SIG-M5 (cell line): ENCODE data around the gene KCNQ1.

Source experiments
- DNase-seq: peaks from one replicate; lab custom pipeline; 2025; lab: John Stamatoyannopoulos, UW

The KCNQ1 gene

DNA sequence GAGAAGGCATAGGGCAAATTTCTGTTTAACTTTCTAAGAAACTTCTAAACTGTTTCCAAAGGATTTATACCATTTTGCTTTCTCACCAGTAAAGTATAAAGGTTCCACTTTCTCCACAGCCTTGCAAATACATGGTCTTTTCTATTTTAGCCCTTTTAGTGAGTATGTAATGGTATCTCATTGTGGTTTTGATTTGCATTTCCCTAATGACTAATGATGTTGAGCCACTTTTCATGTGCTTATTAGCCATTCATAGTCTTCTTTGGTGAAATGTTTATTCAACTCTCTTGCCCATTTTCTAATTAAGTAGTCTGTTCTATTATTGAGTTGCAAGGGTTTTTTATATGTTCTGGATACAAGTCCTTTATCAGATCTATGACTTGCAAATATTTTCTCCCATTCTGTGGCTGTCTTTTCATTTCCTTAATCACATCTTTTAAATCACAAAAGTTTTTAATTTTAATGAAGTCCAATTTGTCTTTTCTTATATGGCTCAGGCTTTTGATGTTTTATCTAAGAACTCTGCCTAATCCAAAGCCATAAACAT lies 338.8 kb downstream of the KCNQ1 start:
- no peak for DNase-seq

DNA sequence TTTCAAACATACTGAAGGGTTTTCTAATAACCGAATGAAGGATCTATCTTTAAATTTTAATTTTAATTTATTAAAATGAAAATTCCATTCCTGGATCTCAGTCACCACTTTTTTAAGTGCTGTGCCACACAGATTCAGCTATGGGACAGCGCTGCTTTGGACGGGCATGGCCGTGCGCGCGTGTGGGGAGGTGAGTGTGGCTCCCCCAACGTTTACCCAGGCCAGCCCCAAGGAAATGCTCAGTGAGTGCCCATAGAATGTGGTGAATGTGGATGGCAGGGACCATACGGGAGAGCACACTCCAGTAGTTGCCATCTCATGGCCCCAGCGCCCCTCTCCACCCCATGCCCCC lies 343.0 kb downstream of the KCNQ1 start:
- no peak for DNase-seq

DNA sequence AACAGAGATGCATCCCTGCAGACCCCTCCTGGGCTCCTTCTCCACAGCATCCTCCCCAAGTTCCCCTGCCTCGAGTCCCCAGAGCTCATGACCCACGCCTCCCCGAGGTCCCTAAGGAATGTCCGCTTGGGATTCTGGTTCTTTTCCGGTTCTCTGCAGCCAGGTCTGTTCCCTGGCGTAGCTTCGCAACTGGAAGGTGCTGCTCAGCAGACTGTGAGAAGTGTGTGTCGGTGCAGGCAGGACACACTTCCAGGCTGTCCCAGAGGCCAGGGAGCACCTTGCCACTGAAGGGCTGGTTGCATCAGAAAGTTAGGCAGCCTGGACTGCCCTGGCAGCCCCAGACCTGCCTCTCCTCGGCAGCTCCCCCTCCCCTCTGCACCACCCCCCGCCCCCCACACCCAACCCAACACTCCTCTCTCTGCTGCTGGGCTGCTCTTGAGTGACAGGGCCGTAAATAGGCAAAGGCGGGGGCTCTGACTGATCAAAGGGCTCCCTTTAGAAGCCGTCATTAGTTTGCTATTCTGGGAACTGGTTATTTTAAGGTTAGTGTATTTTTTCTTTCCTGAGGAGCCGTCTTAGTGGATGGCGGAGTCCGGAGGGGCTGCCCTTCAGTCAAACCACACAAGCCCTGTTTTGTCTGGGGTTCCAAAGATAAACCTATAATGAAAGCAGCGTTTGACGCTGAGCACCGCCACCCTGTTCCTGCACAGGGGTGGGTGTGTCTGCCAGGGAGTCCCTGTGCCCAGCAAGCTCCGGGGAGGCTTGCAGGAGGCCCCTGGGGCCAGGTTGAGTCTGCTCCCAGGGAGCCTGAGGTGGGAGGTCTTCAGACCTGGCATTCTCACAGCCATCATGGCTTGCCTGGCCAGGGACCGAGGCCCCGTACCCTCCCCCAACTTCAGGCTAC lies 343.6 kb downstream of the KCNQ1 start:
- no peak for DNase-seq

DNA sequence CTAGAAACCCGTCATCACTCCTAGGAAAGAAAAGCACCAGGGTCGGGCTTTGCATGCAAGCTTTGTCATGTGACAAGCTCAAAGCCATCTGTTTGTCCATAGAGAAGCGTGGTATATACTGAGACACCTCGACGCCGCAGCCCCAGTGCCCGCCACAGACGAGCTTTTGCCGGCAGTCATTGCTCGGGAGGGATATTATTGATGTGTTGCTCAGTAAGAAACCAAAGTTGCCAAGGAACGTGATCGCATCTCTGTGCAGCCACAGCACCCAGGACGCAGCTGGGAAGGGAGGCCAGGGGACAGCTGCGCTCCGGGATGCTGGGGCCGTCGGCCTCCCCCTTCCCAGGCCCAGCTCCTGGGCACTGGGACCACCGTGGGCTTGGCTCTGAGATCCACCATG lies 344.5 kb downstream of the KCNQ1 start:
- DNase-seq: no peak

DNA sequence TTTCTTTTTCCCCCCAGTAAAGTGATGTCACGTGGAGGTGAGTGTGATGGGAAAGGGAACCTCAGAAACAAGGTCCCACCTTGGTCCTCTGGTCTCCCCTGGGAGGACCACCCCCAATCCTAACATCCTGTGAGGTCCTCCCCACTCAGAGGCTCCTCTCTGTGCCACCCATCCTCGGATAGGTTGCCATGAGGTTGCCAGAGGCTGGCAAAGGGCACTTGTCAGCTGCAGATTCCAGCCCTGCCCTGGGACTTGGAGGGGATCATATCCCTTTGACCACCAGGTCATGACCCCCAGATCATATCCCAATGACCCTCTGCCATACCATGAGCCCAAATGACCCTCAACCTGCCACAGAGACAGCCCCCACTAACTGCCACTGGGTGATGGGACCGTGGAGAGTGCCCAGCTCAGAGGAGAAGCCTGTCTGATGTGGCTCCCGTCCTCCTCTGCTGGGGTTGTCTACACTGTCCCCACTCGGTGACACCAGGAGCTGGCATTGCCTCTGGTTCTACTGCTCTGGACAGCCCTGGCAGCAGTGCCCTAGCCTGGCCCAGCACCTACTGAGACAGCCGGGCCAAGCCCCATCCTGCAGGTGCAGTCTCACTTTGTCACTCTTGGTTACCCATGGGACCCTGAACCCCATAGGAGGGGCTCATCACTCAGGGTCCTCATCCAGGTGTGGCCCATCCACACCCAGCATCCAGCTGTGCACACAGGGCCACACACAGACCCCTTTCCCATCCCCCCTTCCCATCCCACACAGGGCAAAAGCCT lies 345.2 kb downstream of the KCNQ1 start:
- no peak for DNase-seq

DNA sequence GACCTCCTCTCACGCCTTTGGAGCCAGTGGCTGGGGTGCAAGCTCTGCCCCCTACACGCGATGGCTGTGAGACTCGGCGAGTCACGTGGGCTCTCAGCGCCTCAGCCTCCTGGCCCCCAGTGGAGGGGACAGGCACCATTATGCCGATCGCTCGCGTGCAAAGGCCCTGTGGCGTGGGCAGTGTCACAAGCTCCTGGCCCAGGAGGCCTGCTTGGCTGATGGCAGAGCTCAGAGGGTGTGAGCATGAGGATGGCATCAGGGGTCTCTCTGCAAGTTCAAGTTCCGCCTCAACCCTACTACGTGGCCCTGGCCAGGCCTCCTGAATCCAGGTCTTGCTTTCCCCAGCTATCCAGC lies 345.7 kb downstream of the KCNQ1 start:
- no peak for DNase-seq

DNA sequence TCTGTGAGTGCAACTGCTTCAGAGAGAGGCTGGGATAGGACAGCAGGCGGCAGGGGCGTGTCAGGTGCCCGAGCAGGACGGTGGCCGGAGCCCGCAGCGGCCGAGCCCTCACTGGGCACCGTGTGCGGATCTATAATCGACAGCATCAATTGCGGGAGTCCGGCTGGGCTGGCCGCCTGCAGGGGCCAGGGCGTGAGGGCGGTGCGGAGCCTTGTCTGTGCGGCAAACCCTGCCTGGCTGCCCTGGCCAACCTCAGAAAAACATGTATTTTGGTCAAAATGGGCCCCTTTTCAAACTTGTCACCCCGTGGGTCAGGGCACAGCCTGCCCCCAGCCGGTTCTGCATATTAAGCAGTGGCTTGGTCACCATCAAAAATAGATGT lies 346.3 kb downstream of the KCNQ1 start:
- no peak for DNase-seq

DNA sequence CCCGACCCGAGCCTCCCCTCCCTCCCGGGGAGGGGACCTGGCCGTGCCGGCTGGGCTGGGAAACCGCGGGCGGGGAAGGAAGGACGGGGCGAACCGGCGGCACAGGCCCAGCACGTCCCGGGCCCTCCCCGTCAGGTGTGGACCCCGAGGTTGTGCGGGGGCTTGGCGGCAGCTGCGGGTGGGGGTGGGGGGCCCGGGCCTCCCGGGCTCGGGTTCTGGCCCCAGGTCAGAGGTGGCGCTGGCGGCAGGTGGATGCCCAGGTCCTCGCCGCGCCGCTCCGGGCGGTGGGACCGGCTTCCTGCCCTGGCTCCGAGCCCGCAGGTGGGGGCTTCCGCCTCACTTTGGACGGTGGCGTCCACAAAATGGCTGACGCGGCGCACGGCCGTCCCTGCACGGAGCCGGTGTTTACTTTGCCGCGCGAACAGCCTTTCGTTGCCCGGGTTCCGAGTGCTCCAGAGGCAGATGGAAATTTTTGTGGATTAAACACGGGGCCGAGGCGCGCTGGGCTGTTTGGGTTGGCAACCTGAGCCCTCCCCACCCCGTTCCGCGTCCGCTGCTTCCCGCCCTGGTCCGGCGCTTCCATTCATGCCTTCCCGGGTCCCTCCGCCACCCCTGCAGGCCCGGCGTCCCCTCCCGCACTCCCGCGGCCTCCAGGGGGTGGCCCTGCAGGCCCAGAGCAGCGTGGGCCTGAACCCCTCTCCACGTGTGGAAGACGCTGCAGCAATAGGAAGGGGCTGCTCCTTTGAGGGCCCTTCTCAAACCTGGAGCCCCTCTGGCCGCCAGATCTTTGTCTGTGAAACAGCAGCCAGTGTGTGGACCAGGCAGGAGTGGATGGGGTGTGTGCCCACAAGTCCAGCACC lies 346.9 kb downstream of the KCNQ1 start:
- no peak for DNase-seq

DNA sequence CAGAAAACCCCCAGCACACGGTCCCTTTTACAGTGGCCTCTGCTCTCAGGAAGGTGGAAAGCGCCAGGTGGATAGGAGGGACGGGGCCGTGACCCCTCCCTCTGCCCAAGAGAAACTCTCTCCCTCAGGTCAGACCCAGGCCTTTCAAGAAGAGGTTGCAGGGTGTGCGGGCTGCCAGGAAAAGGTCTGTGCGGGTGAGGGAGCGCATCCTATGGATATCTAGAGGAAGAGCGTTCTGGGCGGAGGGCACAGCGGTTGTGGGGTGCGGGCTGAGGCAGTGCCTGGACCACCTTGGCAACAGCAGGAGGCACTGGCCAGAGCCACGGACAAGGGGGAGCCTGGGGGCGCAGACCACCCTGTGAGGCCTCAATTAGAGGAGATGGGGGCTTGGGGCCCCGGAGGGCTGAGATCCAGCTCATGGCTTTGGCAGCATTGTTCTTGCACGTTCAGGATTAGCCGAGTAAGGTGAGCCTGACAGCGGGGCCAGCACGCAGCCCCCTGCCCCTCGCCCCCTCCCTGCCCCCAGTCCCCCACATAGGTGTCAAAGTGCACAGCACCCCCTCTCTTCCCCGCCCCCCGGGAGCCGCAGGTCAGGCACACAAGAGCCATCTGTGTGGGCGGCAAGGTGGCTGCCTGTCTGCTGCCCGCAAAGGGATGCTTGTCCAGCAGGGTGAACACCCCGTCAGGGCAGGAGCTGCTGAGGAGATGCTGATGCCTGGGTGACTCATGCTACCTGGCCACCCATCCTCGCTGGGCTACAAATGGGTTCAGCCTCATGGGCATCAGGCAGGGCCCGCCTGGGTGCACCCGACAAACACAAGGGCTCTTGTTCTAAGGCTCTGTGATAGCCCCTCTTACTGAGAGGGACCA lies 347.8 kb downstream of the KCNQ1 start:
- no peak for DNase-seq

DNA sequence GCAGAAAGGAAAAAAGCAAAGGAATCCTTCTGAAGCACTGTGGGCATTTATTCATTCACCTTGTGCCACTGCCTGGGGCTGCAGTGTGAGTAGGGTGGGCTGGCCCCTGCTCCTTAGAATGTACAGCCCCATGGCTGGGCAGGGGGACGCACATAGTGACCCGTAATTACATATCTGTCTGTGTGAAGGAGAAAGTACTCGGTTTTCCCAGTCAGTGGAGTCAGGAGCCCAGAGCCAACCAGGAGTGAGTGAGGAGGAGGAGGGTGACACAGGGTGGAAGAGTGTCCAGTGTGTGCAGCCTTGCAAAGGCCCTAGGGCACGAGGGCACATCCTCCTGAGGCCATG lies 348.9 kb downstream of the KCNQ1 start:
- DNase-seq: no peak

DNA sequence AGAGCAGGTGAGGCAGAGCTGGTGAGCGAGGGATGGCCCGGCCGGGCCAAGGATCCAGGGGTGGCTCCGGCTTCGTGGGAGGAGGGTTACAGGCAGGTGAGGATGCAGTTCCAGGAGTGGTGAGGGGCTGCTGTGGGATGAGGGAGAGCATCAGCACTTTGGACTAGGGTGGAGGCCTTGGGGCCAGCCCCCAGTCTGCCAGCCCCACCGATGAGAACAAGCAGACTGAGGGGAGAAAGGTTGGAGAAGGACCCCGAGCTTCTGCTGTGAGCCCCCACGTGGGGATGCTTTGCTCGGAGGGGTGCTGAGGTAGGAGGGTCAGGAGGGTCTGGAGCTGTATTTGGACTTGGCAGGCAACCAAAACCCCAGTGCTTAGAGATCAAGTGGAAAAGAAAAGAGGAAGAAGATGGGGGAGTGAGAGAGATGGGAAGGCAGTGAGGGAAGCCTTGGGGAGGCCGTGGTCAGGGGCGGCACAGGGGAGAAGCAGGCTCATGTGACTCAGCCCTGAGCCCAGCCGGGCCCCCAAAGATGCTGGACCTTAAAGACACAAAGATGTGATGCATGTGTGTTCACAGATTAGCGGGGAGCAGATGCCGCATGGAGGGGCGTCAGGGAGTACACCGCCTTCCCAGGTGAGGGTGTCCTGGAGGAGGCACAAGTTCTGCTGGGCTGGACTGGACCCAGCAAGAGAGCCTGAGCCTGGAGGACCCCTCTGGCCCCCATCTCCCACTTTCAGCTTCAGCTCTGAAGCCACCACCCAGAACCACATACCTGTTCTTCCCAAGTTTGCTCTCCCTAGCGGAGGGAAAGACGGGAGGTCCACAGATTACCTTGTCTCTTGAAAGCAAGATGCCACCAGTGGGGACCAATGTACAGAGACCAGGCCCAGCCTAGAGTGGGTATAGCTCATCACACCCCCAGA lies 349.5 kb downstream of the KCNQ1 start:
- no peak for DNase-seq

DNA sequence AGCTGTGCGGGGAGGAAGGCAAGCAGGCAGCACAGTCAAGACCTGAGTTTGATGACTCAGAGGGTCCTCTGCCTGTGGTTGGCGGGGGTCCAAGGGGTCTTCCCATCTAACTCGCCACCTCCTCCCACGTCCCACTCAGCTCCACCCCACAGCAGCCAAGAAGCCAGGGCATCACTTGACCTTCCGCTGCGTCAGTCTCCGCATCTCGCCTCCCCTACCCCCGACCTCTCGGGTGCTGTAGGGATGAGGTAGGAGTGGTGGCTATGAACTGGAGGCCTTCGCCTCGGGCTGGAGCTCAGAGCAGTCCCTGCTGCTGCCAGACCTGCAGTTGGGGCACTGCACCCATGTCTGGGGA lies 350.1 kb downstream of the KCNQ1 start:
- no peak for DNase-seq

DNA sequence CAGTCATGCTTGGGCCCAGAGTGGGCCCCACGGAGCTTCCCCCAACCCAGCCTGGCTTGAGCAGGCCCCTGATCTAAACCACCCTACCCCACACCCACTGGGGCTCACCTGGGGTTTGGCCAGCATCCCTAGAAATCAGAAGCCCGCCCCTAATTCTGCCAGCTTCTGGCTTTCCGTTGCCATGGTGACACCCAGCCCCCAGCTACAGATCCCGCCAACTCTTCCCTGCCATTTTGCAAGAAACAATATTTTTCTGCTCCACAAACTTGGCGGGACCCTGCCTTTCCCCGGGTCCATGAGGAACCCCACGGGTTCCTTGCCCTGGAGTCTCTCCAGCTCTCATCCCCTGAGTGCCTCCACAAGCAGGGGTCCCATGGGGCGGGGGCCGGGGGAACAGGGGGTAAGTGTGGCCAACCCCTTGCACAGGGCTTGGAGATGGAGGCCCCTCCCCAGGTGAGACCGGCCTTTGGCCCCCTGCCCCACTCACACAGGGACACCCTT lies 350.7 kb downstream of the KCNQ1 start:
- no peak for DNase-seq

DNA sequence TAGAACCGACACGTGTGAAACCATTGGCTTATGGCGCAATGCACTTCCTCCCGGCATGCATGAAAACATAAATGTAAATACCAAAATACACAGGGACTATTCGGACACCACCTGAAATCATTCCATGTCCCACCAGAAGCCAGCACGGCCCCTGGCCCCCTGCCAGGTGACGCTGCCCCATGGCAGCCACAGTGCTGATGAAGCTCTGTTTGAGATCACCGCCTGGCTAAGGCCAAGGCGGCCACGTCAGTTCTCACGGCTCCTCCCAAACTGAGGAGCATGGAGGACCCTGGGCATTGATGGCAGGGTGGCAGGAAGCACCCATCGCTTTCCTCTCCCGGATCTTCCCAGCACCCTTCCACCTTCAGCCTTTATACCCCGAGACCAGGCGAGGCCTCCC lies 351.3 kb downstream of the KCNQ1 start:
- no peak for DNase-seq

DNA sequence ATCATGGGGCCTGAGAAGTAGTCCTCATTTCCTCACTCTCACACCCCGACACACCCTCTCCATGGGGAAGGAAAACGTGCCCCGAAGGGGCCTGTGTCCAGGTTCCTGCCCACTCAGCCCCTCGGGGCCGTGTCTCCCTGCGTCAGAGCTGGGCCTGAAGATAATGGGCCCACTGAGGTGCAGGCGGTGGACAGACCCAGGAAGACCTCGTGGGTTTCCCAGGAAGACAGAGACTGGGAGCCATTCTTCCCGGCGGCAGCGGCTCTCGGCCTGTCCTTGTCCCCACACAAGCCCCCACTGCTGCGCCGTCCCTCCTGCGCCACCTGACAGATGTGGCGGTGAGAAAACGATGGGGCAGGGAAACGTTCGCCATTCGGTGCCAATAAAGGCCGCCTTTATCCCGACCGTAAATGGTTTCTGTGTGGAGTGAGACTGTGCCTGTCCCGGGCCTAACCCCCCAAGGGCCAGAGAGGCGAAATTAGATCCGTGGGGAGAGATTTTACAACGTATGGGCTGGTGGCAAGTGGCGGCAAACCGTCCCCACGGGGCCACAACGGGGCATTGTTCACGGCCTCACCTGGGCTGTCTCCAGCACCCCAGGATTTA lies 351.8 kb downstream of the KCNQ1 start:
- DNase-seq: no peak

DNA sequence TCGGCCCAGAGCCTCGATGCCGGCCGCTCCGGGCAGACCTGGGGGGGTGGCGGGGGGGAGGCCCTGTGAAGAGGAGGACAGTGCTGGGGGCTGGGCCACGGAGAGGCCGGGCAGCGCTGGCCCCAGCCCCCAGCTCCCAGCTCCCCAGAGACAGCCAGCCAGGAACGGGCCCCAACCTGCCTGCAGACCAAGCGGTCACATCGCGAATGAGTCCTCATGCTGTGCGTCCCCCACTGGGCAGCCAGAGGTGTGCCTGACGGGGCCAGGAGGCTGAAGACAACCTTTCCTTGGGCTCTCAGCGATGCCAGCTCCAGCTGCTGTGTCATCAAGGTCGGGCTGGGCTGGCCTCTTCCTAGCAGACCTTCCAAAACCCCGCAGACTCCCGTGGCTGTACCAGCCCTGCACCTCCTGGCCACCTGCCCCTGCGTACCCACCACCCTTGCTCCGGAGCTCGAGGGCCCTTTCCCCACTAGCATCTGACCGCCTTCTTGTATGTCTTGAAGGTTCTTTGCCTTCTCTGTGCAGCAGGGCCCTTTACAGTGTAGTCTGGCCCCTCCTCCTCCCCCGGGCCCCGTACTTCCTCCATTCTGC lies 352.4 kb downstream of the KCNQ1 start:
- no peak for DNase-seq

DNA sequence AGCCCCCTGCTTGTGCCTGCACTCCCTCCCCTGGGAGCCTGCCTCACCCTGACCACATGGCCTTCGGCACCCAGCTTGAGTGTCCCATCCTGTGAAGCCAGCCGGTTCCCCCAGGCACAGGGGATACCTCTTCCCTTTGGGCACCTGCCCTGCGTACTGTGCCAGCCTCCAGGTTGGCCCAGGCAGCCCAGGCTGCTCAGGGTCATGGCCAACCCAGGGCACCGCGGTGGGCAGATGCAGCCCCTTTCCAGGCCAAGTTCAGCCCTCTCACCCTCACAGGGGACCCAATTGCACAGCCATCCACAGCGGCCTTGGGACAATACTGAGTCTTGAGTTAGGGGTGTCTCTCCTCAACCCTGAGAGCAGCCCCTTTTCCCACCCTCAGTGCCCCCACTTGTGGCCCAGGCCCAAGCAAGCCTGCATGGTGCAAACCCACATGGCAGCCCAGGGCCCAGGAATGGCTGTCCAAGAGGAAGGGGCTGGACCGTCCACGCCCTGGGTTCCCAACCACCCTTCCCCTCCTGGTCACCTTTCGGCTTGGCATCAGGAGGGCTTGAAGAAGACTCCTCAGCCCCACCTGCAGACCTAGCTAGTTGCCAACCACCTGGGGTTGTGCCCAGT lies 353.0 kb downstream of the KCNQ1 start:
- DNase-seq: no peak

DNA sequence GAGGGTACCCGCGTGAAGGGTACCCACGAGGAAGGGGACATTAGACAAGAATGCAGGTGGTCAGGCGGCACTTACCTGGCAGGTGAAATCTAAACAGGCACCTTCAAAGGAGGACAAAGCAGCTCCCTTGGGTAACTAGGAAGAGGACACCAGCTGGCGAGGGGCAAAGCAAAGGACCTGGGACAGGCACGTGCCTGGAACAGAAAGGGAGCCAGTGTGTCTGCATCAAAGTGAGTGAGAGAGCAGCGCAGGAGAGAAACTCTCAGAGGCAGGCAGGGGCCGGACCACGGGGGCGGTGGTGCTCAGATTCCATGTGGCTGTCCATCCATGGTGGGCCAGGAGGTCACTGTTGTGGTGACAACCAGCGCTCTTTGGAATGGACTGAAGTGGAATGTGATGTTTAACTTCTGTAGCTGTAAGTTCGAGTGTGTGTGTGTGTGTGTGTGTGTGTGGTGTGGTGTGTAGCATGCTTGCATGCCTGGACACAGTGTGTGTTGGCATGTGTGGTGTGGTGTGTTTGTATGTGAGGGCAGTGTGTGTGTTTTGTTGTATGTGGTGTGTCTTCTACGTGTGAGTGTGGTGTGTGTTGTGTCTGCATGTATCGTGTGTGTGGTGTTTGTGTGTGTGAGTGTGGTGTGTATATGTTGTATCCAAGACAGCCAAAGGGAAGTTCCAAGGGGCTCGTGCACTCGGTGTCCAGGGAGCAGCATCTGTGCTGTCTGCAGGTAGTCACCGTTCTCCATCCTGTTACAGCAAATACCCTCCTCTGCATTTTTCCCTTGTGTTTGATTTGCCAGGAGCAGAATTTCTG lies 354.3 kb downstream of the KCNQ1 start:
- no peak for DNase-seq
